ENCODE data around the gene KIAA1328.

KIAA1328 gene

GRCh38 chr18:36830158-36830495 is 1.2 kb downstream of the KIAA1328 start:
- no peak overlapping the region for H3K4me3 ChIP-seq (ENCODE audit: control insufficient read depth, low read depth, low read length)
- DNase-seq (ENCODE audit: low read depth), result no peak
- TF ChIP-seq CTCF (IDR thresholded peaks at IDR 0.05; ENCODE audit: control insufficient read depth, insufficient read depth, low read depth, low read length, missing control alignments), result no peak

- TF ChIP-seq CTCF (IDR thresholded peaks at IDR 0.05; ENCODE audit: control insufficient read depth, insufficient read depth, low read depth, low read length, missing control alignments), result no peak
- H3K4me3 ChIP-seq (ENCODE audit: control insufficient read depth, low read depth, low read length), result no peak overlapping the region
- no peak for DNase-seq (ENCODE audit: low read depth)
Measured at GRCh38 chr18:36831139-36831538, 2.2 kb downstream of the KIAA1328 start.

DNA sequence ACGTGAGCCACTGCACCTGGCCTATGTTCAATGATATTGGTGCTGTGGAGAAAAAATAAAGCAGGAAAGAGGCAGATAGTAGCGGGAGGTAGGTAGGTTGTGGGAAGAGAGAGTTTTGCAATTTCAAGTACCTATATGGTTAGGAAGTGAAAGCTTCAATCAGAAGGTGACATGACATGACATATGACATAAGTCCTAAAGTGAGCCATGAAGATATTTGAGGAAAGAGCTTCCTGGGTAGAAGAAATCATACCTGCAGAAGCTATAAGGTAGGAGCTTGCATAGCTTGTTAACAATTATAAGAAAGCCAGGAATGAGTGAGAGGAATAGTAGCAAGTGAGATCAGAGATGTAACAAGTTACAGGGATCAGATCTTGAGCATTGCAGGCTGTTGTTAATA is 4.2 kb downstream of the KIAA1328 start:
- no peak for DNase-seq (ENCODE audit: low read depth)
- H3K4me3 ChIP-seq (ENCODE audit: control insufficient read depth, low read depth, low read length), result no peak overlapping the region
- TF ChIP-seq CTCF (IDR thresholded peaks at IDR 0.05; ENCODE audit: control insufficient read depth, insufficient read depth, low read depth, low read length, missing control alignments), result no peak

DNA sequence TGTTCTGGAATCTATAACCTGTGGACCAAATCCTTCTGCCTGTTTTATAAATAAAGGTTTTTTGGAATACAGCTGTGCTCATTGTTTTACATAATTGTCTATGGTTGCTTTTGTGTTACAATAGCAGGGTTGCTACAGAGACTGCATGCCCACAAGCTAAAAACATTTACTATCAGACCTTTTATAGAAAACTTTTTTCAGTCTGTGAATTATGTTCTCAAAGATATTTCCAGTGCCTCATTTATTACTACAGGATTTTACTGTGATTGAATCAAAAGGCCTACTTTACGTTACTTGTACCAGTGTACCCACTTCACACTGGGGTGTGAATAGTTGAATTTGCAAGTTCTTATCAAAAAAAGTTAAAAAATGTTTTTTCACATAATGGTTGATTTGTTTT is 7.0 kb downstream of the KIAA1328 start:
- no peak overlapping the region for H3K4me3 ChIP-seq (ENCODE audit: control insufficient read depth, low read depth, low read length)
- no peak for DNase-seq (ENCODE audit: low read depth)
- no peak for TF ChIP-seq CTCF (IDR thresholded peaks at IDR 0.05; ENCODE audit: control insufficient read depth, insufficient read depth, low read depth, low read length, missing control alignments)

GRCh38 chr18:36839835-36840234 is 10.9 kb downstream of the KIAA1328 start:
- no peak for DNase-seq (ENCODE audit: low read depth)
- TF ChIP-seq CTCF (IDR thresholded peaks at IDR 0.05; ENCODE audit: control insufficient read depth, insufficient read depth, low read depth, low read length, missing control alignments), result no peak
- no peak overlapping the region for H3K4me3 ChIP-seq (ENCODE audit: control insufficient read depth, low read depth, low read length)

GRCh38 chr18:36843199-36843598 is 14.3 kb downstream of the KIAA1328 start:
- TF ChIP-seq CTCF (IDR thresholded peaks at IDR 0.05; ENCODE audit: control insufficient read depth, insufficient read depth, low read depth, low read length, missing control alignments), result no peak
- no peak for DNase-seq (ENCODE audit: low read depth)
- no peak overlapping the region for H3K4me3 ChIP-seq (ENCODE audit: control insufficient read depth, low read depth, low read length)

GRCh38 chr18:36843784-36844183 is 14.9 kb downstream of the KIAA1328 start:
- no peak for TF ChIP-seq CTCF (IDR thresholded peaks at IDR 0.05; ENCODE audit: control insufficient read depth, insufficient read depth, low read depth, low read length, missing control alignments)
- DNase-seq (ENCODE audit: low read depth), result no peak
- no peak overlapping the region for H3K4me3 ChIP-seq (ENCODE audit: control insufficient read depth, low read depth, low read length)
